HepG2 (cell line): Measurements from ENCODE around the gene ARHGAP33. TPM values are rescaled to one million over a fixed set of nuclear protein-coding genes. Genes with fewer than 3 reads are reported as not detected.

Source experiments
- ARNTL ChIP-seq: sonication (generic); formaldehyde crosslinking; IDR thresholded peaks from 2 replicates; pipeline ENCODE4 v1.4.0; 2020; ENCODE audit warnings: mild to moderate bottlenecking, missing genetic modification reagents
- CHCHD3 ChIP-seq: sonication (generic); formaldehyde crosslinking; IDR thresholded peaks from 2 replicates; pipeline ENCODE4 v1.8.0; 2022; ENCODE audit warnings: mild to moderate bottlenecking, missing genetic modification reagents, moderate library complexity
- ELF1 ChIP-seq: sonication (generic); formaldehyde crosslinking; IDR thresholded peaks from 2 replicates; pipeline ENCODE4 v1.4.0; 2020; ENCODE audit warnings: missing genetic modification reagents
- MYC ChIP-seq: sonication (generic); formaldehyde crosslinking; IDR thresholded peaks from 2 replicates; pipeline ENCODE4 v1.9.0; 2021; ENCODE audit warnings: missing genetic modification reagents, borderline replicate concordance
- RARA ChIP-seq: IDR thresholded peaks from 2 replicates; pipeline ENCODE4 v1.6.1; 2016; ENCODE audit warnings: missing genetic modification reagents, missing compliant biosample characterization
- REL ChIP-seq: sonication (generic); formaldehyde crosslinking; conservative IDR thresholded peaks from 2 replicates; pipeline ENCODE4 v1.8.0; 2022; ENCODE audit warnings: mild to moderate bottlenecking, missing genetic modification reagents, moderate library complexity
- SP4 ChIP-seq: sonication (generic); formaldehyde crosslinking; IDR thresholded peaks from 2 replicates; pipeline ENCODE4 v1.8.1; 2023; ENCODE audit warnings: mild to moderate bottlenecking, missing genetic modification reagents
- TGIF2 ChIP-seq: IDR thresholded peaks from 2 replicates; pipeline ENCODE4 v1.6.1; 2016; ENCODE audit warnings: control low read depth, missing compliant biosample characterization
- THAP11 ChIP-seq: IDR thresholded peaks from 2 replicates; pipeline ENCODE4 v1.6.1; 2016; ENCODE audit warnings: missing biosample characterization, missing genetic modification reagents
- ZNF17 ChIP-seq: sonication (generic); formaldehyde crosslinking; IDR thresholded peaks from 2 replicates; pipeline ENCODE4 v1.5.0; 2020; ENCODE audit warnings: mild to moderate bottlenecking, missing genetic modification reagents
- polyA plus RNA-seq, 8 experiments: library from polyadenylated mRNA; depleted of rRNA in 3 of 8; stranded (reverse) in 7 of 8; unstranded in 1 of 8; fragments of >200 nt; fragmentation: Illumina TruSeq in 4 of 8; extraction: Trizol in 4 of 8; gene quantifications; 2 replicates each; pipeline versions ENCODE4 v1.2.1 to v1.2.3, GENCODE V29; 2011 to 2016; ENCODE audit warnings: low read depth in 4 of 8, missing spikeins in 1 of 8, mixed read lengths in 1 of 8; ENCODE audit not compliant: insufficient read depth in 1 of 8
- total RNA-seq, 5 experiments: library from RNA; depleted of rRNA; stranded (reverse); fragments of >200 nt; fragmentation: Illumina TruSeq; extraction: Trizol; gene quantifications; 2 replicates each; pipeline ENCODE4 v1.2.3, GENCODE V29; 2016; ENCODE audit warnings: low read depth in 1 of 5
- TF ChIP-seq, protein P1 (sequence below), 2 experiments: fragments of 450-650 bp in 1 of 2; sonication (generic) in 1 of 2; formaldehyde crosslinking in 1 of 2; IDR thresholded peaks; 2 replicates each; pipeline versions ENCODE4 v1.6.1 to v1.8.0; 2016 to 2022; ENCODE audit warnings: antibody characterized with exemption in 1 of 2, mild to moderate bottlenecking in 1 of 2, missing genetic modification reagents in 1 of 2
- TF ChIP-seq, protein P2 (sequence below): sonication (generic); formaldehyde crosslinking; IDR thresholded peaks from 2 replicates; pipeline ENCODE4 v1.4.0; 2020; ENCODE audit warnings: missing genetic modification reagents
- TF ChIP-seq, protein P3 (sequence below): sonication (generic); formaldehyde crosslinking; IDR thresholded peaks from 2 replicates; pipeline ENCODE4 v1.4.0; 2020; ENCODE audit warnings: missing genetic modification reagents
- TF ChIP-seq, protein P4 (sequence below): IDR thresholded peaks from 2 replicates; pipeline ENCODE4 v1.6.1; 2016; ENCODE audit warnings: missing genetic modification reagents, missing compliant biosample characterization

ARHGAP33 gene
- total and polyA plus RNA-seq, 2 of the 13 experiments (the other 11 are each of a cell fraction or from before 2014, with no cell fraction given): 1.3 to 2.7 TPM

DNA sequence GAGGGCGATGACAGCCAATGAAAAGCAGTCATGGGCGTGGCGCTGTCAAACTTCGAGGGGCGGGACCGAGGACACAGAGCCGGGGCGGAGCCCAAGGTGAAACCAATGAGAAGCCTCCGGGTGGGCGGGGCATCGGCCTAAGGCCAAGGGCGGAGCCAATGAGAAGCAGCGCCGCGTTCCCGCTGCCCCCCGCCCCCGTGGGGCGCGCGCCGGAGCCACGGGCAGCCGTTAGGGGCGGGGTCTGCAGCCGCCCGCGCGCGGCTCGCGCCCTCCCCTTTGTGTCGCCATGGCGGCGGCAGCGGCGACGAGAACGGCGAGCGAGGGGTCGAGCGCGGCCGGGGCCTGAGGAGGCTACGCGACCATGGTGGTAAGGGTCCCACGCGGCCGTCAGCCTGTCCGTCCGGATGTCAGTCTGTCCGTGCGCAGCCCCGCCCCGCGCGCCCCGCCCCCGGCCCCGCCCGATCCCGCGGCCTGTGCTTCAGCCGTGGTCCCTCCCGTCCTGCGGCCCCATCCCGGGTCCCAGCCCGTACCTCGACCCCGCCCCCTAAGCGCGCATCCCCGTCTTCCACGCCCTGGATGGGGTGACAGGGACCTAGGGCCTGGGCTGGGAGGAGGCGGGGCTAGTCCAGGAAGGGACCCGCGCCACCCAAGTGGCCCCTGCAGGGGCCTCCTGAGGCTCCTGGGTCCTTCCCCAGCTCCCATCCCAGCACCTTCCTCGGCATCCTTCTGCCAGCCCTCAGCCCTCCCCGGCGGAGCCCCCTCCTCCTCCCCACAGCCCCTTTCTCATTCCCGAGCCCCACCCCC, at the start of gene ARHGAP33 (continued):
- TF ChIP-seq, protein P1, sequence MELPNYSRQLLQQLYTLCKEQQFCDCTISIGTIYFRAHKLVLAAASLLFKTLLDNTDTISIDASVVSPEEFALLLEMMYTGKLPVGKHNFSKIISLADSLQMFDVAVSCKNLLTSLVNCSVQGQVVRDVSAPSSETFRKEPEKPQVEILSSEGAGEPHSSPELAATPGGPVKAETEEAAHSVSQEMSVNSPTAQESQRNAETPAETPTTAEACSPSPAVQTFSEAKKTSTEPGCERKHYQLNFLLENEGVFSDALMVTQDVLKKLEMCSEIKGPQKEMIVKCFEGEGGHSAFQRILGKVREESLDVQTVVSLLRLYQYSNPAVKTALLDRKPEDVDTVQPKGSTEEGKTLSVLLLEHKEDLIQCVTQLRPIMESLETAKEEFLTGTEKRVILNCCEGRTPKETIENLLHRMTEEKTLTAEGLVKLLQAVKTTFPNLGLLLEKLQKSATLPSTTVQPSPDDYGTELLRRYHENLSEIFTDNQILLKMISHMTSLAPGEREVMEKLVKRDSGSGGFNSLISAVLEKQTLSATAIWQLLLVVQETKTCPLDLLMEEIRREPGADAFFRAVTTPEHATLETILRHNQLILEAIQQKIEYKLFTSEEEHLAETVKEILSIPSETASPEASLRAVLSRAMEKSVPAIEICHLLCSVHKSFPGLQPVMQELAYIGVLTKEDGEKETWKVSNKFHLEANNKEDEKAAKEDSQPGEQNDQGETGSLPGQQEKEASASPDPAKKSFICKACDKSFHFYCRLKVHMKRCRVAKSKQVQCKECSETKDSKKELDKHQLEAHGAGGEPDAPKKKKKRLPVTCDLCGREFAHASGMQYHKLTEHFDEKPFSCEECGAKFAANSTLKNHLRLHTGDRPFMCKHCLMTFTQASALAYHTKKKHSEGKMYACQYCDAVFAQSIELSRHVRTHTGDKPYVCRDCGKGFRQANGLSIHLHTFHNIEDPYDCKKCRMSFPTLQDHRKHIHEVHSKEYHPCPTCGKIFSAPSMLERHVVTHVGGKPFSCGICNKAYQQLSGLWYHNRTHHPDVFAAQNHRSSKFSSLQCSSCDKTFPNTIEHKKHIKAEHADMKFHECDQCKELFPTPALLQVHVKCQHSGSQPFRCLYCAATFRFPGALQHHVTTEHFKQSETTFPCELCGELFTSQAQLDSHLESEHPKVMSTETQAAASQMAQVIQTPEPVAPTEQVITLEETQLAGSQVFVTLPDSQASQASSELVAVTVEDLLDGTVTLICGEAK (IDR thresholded peaks at IDR 0.05): no peak
- TF ChIP-seq, protein P1 (CRISPR knock-in tag; IDR thresholded peaks at IDR 0.05): no peak
- TF ChIP-seq, protein P2, sequence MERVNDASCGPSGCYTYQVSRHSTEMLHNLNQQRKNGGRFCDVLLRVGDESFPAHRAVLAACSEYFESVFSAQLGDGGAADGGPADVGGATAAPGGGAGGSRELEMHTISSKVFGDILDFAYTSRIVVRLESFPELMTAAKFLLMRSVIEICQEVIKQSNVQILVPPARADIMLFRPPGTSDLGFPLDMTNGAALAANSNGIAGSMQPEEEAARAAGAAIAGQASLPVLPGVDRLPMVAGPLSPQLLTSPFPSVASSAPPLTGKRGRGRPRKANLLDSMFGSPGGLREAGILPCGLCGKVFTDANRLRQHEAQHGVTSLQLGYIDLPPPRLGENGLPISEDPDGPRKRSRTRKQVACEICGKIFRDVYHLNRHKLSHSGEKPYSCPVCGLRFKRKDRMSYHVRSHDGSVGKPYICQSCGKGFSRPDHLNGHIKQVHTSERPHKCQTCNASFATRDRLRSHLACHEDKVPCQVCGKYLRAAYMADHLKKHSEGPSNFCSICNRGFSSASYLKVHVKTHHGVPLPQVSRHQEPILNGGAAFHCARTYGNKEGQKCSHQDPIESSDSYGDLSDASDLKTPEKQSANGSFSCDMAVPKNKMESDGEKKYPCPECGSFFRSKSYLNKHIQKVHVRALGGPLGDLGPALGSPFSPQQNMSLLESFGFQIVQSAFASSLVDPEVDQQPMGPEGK (CRISPR knock-in tag): peak; percentile 51
- TF ChIP-seq RARA (no peak), MYC (CRISPR knock-in tag) (peak; percentile 48; the same call in 1 of the 2 replicates), ELF1 (CRISPR knock-in tag) (no peak), ARNTL (CRISPR knock-in tag) (0 out of 2 replicates have a peak, but pooled peaks have one; percentile 31), REL (CRISPR knock-in tag) (no peak), TGIF2 (CRISPR knock-in tag) (peak; percentile 60; the same call in 1 of the 2 replicates), SP4 (CRISPR knock-in tag) (peak; percentile 97), THAP11 (CRISPR knock-in tag) (peak; percentile 45; the same call in 1 of the 2 replicates), ZNF17 (no peak), CHCHD3 (CRISPR knock-in tag) (no peak)
- TF ChIP-seq, protein P3, sequence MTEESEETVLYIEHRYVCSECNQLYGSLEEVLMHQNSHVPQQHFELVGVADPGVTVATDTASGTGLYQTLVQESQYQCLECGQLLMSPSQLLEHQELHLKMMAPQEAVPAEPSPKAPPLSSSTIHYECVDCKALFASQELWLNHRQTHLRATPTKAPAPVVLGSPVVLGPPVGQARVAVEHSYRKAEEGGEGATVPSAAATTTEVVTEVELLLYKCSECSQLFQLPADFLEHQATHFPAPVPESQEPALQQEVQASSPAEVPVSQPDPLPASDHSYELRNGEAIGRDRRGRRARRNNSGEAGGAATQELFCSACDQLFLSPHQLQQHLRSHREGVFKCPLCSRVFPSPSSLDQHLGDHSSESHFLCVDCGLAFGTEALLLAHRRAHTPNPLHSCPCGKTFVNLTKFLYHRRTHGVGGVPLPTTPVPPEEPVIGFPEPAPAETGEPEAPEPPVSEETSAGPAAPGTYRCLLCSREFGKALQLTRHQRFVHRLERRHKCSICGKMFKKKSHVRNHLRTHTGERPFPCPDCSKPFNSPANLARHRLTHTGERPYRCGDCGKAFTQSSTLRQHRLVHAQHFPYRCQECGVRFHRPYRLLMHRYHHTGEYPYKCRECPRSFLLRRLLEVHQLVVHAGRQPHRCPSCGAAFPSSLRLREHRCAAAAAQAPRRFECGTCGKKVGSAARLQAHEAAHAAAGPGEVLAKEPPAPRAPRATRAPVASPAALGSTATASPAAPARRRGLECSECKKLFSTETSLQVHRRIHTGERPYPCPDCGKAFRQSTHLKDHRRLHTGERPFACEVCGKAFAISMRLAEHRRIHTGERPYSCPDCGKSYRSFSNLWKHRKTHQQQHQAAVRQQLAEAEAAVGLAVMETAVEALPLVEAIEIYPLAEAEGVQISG: peak; percentile 43; the same call in 1 of the 2 replicates
- TF ChIP-seq, protein P4, sequence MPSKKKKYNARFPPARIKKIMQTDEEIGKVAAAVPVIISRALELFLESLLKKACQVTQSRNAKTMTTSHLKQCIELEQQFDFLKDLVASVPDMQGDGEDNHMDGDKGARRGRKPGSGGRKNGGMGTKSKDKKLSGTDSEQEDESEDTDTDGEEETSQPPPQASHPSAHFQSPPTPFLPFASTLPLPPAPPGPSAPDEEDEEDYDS (CRISPR knock-in tag): peak; percentile 90
